ENCODE results near the gene ITGAL.

- no peak for TF ChIP-seq MAX (IDR thresholded peaks at IDR 0.05; ENCODE audit: low read depth, low read length)
- TF ChIP-seq CTCF (IDR thresholded peaks at IDR 0.05; ENCODE audit: low read depth, low read length) = no peak
Observed at GRCh38 chr16:30565984-30566383, 93.4 kb downstream of the ITGAL start.
